ENCODE results near the gene UXS1. TPM values are rescaled to one million over a fixed set of nuclear protein-coding genes. Genes with fewer than 3 reads are reported as not detected.

Gene UXS1
- total and polyA plus RNA-seq, 3 donors from 2014 or later: 51.3 to 95.1 (median 76.6) TPM

- no peak overlapping the region for H3K27ac ChIP-seq
- WGBS, 2 donors: 91 to 98% methylated on average over 5 to 14 of the region's 14 CpGs
- DNase-seq: no peak
- no peaks in the 10 kb centered on the region for H3K9me3 ChIP-seq
- peaks cover 8% of the 10 kb centered on the region for H3K4me1 ChIP-seq
- TF ChIP-seq POLR2A (IDR thresholded peaks at IDR 0.05) (no peak), CTCF (IDR thresholded peaks at IDR 0.05) (no peak)
- H3K27me3 ChIP-seq: no peaks in the 10 kb centered on the region
- H3K4me3 ChIP-seq: no peak overlapping the region
- intact Hi-C loops (cut with DNase I; ENCODE audit: low total_unique reads): no loop called here
- no peaks in the 10 kb centered on the region for H3K36me3 ChIP-seq (ENCODE audit: low read depth, missing control alignments)
Measured at GRCh38 chr2:106111882-106112571, 82.1 kb downstream of the UXS1 start.

- WGBS, 2 donors: 81 to 83% methylated on average over 13 of the region's 13 CpGs
- DNase-seq: no peak
- H3K36me3 ChIP-seq (ENCODE audit: low read depth, missing control alignments): no peaks in the 10 kb centered on the region
- H3K27ac ChIP-seq: no peak overlapping the region
- H3K9me3 ChIP-seq: no peaks in the 10 kb centered on the region
- no peak for TF ChIP-seq CTCF (IDR thresholded peaks at IDR 0.05)
- peaks cover 5% of the 10 kb centered on the region for H3K4me1 ChIP-seq
- H3K27me3 ChIP-seq: no peaks in the 10 kb centered on the region
- intact Hi-C loops (cut with DNase I; ENCODE audit: low total_unique reads): loop anchor here (10.0 kb wide), 1 partner anchor 445 kb away; no protein-coding TSS in a partner anchor
- H3K4me3 ChIP-seq: no peak overlapping the region
Measured at GRCh38 chr2:106109675-106110424, 84.3 kb downstream of the UXS1 start.

GRCh38 chr2:106108791-106109190, 85.3 kb downstream of the UXS1 start:
- TF ChIP-seq POLR2A (IDR thresholded peaks at IDR 0.05): no peak
- no peak for TF ChIP-seq CTCF (IDR thresholded peaks at IDR 0.05)
- H3K4me1 ChIP-seq: peaks cover 5% of the 10 kb centered on the region
- H3K9me3 ChIP-seq: no peaks in the 10 kb centered on the region
- H3K4me3 ChIP-seq: no peak overlapping the region
- no peak overlapping the region for H3K27ac ChIP-seq
- 70 to 74% methylated on average over 7 of the region's 7 CpGs for WGBS, 2 donors
- no peaks in the 10 kb centered on the region for H3K36me3 ChIP-seq (ENCODE audit: low read depth, missing control alignments)
- no peak for DNase-seq
- intact Hi-C loops (cut with DNase I; ENCODE audit: low total_unique reads): loop anchor here (10.0 kb wide), 1 partner anchor 446 kb away; no protein-coding TSS in a partner anchor
- H3K27me3 ChIP-seq: no peaks in the 10 kb centered on the region

GRCh38 chr2:106108351-106108750, 85.8 kb downstream of the UXS1 start:
- no peak overlapping the region for H3K4me3 ChIP-seq
- no peak overlapping the region for H3K27ac ChIP-seq
- 38 to 50% methylated on average over 6 of the region's 6 CpGs for WGBS, 2 donors
- TF ChIP-seq POLR2A (IDR thresholded peaks at IDR 0.05) (no peak), CTCF (IDR thresholded peaks at IDR 0.05) (peak in 2 of 3 experiments; percentile 12 to 18)
- intact Hi-C loops (cut with DNase I; ENCODE audit: low total_unique reads): loop anchor here (10.0 kb wide), 1 partner anchor 446 kb away; no protein-coding TSS in a partner anchor
- H3K4me1 ChIP-seq: peaks cover 5% of the 10 kb centered on the region
- H3K36me3 ChIP-seq (ENCODE audit: low read depth, missing control alignments): no peaks in the 10 kb centered on the region
- H3K27me3 ChIP-seq: no peaks in the 10 kb centered on the region
- H3K9me3 ChIP-seq: no peaks in the 10 kb centered on the region
- DNase-seq: peak; percentile 63
